ENCODE measurements around the gene POR. TPM values are rescaled to one million over a fixed set of nuclear protein-coding genes. Genes with fewer than 3 reads are reported as not detected.

The POR gene
- total RNA-seq, 1 experiment from 2014 or later = 151 TPM

DNA sequence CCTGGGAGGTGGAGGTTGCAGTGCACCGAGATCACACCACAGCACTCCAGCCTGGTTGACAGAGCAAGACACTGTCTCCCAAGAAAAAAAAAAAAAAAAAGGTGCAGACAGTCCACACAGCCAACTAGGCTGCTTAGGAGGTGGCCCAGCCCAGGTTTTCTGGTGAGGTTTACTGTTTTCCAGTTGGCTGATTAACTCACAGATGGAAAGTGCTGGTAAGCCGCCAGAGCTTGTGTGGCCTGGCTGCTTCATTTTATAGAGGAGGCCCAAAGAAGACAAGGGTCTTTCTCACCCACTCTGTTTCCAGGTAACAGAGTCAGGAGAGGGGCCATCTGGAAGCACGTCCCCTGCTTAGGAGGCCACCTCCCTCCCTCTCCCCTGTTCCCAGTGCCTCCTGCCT is 29.9 kb upstream of the POR start:
- Mint-ChIP-seq H3K9me3 (no peaks in the 10 kb centered on the region), H3K27me3 (ENCODE audit: low read depth) (no peaks in the 10 kb centered on the region), H3K27ac (no peak overlapping the region), H3K4me1 (peaks cover 14% of the 10 kb centered on the region), H3K36me3 (peaks cover 70% of the 10 kb centered on the region), H3K4me3 (no peak overlapping the region)
- DNase-seq (ENCODE audit: low spot score) (no peak), ATAC-seq (no peak)
- ChIA-PET POLR2A (interaction anchor here (1.1 kb wide), 1 partner anchor 14 kb away, joined by 3 read pairs; no protein-coding TSS in a partner anchor), CTCF (no interaction called here)
- TF ChIP-seq CBFB (CRISPR knock-in tag; IDR thresholded peaks at IDR 0.05; ENCODE audit: low read depth) (no peak), ZNF317 (CRISPR knock-in tag; IDR thresholded peaks at IDR 0.05; ENCODE audit: borderline replicate concordance, low read depth) (no peak), FOXP1 (CRISPR knock-in tag; IDR thresholded peaks at IDR 0.05; ENCODE audit: borderline replicate concordance) (no peak), TP53 (CRISPR knock-in tag; IDR thresholded peaks at IDR 0.05) (no peak), ETV6 (CRISPR knock-in tag; IDR thresholded peaks at IDR 0.05) (no peak), MXD4 (CRISPR knock-in tag; IDR thresholded peaks at IDR 0.05; ENCODE audit: borderline replicate concordance) (no peak), E2F4 (CRISPR knock-in tag; IDR thresholded peaks at IDR 0.05; ENCODE audit: borderline replicate concordance, low read depth) (no peak), ESRRA (CRISPR knock-in tag; IDR thresholded peaks at IDR 0.05; ENCODE audit: borderline replicate concordance) (no peak), HMGXB4 (CRISPR knock-in tag; IDR thresholded peaks at IDR 0.05) (no peak), NR1H2 (CRISPR knock-in tag; IDR thresholded peaks at IDR 0.05) (no peak), SOX15 (CRISPR knock-in tag; IDR thresholded peaks at IDR 0.05) (no peak), NR2C2 (CRISPR knock-in tag; IDR thresholded peaks at IDR 0.05) (no peak), ZNF232 (CRISPR knock-in tag; IDR thresholded peaks at IDR 0.05) (no peak), SMAD3 (CRISPR knock-in tag; IDR thresholded peaks at IDR 0.05; ENCODE audit: borderline replicate concordance) (no peak), ZBTB21 (CRISPR knock-in tag; IDR thresholded peaks at IDR 0.05; ENCODE audit: borderline replicate concordance) (no peak), ZNF396 (CRISPR knock-in tag; IDR thresholded peaks at IDR 0.05; ENCODE audit: borderline replicate concordance) (no peak)
- TF ChIP-seq, protein P1, sequence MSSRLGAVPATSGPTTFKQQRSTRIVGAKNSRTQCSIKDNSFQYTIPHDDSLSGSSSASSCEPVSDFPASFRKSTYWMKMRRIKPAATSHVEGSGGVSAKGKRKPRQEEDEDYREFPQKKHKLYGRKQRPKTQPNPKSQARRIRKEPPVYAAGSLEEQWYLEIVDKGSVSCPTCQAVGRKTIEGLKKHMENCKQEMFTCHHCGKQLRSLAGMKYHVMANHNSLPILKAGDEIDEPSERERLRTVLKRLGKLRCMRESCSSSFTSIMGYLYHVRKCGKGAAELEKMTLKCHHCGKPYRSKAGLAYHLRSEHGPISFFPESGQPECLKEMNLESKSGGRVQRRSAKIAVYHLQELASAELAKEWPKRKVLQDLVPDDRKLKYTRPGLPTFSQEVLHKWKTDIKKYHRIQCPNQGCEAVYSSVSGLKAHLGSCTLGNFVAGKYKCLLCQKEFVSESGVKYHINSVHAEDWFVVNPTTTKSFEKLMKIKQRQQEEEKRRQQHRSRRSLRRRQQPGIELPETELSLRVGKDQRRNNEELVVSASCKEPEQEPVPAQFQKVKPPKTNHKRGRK (CRISPR knock-in tag; IDR thresholded peaks at IDR 0.05; ENCODE audit: borderline replicate concordance) = no peak
- TF ChIP-seq, protein P2, sequence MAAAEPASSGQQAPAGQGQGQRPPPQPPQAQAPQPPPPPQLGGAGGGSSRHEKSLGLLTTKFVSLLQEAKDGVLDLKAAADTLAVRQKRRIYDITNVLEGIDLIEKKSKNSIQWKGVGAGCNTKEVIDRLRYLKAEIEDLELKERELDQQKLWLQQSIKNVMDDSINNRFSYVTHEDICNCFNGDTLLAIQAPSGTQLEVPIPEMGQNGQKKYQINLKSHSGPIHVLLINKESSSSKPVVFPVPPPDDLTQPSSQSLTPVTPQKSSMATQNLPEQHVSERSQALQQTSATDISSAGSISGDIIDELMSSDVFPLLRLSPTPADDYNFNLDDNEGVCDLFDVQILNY (CRISPR knock-in tag; IDR thresholded peaks at IDR 0.05) = no peak
- TF ChIP-seq, protein P3, sequence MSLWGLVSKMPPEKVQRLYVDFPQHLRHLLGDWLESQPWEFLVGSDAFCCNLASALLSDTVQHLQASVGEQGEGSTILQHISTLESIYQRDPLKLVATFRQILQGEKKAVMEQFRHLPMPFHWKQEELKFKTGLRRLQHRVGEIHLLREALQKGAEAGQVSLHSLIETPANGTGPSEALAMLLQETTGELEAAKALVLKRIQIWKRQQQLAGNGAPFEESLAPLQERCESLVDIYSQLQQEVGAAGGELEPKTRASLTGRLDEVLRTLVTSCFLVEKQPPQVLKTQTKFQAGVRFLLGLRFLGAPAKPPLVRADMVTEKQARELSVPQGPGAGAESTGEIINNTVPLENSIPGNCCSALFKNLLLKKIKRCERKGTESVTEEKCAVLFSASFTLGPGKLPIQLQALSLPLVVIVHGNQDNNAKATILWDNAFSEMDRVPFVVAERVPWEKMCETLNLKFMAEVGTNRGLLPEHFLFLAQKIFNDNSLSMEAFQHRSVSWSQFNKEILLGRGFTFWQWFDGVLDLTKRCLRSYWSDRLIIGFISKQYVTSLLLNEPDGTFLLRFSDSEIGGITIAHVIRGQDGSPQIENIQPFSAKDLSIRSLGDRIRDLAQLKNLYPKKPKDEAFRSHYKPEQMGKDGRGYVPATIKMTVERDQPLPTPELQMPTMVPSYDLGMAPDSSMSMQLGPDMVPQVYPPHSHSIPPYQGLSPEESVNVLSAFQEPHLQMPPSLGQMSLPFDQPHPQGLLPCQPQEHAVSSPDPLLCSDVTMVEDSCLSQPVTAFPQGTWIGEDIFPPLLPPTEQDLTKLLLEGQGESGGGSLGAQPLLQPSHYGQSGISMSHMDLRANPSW (CRISPR knock-in tag; conservative IDR thresholded peaks at IDR 0.05; ENCODE audit: low read depth) = no peak
- TF ChIP-seq, protein P4, sequence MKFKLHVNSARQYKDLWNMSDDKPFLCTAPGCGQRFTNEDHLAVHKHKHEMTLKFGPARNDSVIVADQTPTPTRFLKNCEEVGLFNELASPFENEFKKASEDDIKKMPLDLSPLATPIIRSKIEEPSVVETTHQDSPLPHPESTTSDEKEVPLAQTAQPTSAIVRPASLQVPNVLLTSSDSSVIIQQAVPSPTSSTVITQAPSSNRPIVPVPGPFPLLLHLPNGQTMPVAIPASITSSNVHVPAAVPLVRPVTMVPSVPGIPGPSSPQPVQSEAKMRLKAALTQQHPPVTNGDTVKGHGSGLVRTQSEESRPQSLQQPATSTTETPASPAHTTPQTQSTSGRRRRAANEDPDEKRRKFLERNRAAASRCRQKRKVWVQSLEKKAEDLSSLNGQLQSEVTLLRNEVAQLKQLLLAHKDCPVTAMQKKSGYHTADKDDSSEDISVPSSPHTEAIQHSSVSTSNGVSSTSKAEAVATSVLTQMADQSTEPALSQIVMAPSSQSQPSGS (CRISPR knock-in tag; IDR thresholded peaks at IDR 0.05; ENCODE audit: borderline replicate concordance, low read depth) = no peak

All from WTC11 (cell line).